Skin of body (tissue), 2 donors: Measurements from ENCODE around the gene PRSS27. TPM values are rescaled to one million over a fixed set of nuclear protein-coding genes. Genes with fewer than 3 reads are reported as not detected.
"Not testable (repeated sequence)": the region's sequence is repeated elsewhere in the genome, so short reads cannot be mapped to it uniquely, and the experiment has no call there.

ENCODE experiments used
- DNase-seq: peaks from one replicate; lab custom pipeline; 2025; lab: John Stamatoyannopoulos, UW
- total RNA-seq: library from RNA; depleted of rRNA; stranded (reverse); fragments of >200 nt; gene quantifications from one replicate; pipeline ENCODE4 v1.2.3, GENCODE V29; 2014

The PRSS27 gene
- total RNA-seq, 1 donor from 2014 or later, result 0.39 TPM

DNA sequence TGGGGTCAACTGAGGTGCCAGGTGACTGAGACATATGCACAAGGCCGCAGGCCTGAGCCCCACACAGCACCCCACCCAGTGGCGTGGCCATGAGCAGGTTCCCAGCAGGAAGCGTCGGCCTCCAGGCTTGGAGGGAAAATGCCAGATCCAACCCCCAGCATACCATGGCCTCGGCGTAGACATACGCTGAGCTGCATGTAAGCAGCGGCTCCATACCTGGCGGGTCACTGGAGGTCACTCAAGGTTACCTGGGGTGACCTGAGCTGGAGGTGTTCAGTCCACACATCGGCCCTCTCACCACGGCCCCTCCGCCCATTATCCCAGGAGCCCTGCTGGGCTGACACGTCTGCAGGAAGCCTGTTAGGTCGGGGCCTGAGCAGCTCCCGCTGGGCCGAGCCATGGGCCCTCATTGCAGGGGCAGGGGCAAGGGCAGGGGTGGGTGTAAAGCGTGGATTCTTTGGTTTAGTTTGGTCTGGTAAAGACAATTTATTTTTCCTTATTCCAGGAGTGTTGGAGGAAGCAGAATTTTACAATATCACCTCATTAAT, 22.5 kb downstream of the PRSS27 start:
- DNase-seq, result no peak

- DNase-seq, result not testable (repeated sequence)
Measured at GRCh38 chr16:2696601-2697250, 23.3 kb downstream of the PRSS27 start.

DNA sequence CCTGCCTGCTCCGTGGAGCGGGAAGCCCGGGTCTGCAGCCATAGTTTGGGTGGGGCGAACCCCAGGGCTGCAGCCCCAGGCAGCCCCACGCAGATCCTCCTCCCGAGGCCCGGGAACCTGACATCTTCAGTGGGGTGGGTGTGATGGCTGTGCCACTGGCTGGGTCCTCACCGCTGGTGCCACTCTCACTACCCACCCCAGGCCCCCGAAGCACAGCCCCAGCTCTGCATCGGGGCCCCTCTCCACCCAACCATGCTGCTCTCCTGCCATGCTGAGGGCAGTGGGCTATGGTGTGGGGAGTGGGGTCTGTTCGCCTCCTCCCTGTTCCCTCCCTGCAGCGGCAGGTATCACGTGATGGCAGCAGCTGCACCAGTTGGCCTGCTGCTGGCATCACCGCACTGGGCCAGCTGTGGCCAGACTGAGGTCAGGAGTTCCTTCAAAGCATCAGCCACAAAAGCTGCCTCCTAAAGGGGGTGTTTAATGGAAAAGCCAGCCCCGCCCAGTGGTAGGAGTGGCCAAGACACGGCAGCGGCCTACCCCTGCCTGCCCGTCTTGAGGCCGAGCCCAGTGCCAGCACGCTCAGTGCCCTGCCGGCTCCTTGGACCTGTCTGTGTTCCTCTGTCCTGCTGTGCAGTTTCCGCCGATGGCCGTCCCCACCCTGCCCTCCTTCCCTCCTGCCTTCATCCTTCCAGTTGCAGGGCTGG, 26.9 kb downstream of the PRSS27 start:
- no peak for DNase-seq

DNA sequence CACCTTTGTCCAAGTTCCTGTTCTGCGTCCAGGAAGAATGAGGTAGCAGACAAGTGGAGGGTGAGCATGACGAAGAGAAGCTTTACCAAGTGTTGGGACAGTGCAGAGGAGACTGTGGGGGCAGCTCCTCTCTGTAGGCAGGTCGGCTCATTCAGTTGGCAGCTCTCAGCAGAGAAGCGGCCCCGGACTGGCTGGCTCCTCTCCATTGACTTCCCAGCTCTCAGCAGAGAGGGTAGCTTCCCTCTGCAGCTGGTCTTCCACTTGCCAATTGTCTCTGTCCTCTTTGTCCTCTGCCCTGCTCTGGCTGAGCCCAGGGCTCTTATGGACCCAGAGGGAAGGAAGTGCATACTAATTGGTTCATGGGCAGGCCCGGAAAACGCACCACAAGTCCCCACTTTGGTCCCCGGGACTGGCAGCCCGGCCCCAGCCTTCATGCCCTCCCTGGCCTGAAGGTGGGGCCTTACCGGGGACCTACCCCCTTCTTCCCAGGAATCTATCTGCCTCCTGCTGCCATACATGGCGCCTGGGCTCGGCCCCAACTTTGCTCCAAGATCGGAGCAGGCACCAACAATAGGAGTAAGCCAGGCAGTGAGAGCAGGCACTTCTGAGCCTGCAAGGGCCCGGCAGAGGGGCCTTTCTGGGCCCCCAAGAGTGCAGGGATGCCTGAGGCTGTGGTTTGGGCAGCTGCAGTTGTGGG, 27.6 kb downstream of the PRSS27 start:
- DNase-seq, result no peak

DNA sequence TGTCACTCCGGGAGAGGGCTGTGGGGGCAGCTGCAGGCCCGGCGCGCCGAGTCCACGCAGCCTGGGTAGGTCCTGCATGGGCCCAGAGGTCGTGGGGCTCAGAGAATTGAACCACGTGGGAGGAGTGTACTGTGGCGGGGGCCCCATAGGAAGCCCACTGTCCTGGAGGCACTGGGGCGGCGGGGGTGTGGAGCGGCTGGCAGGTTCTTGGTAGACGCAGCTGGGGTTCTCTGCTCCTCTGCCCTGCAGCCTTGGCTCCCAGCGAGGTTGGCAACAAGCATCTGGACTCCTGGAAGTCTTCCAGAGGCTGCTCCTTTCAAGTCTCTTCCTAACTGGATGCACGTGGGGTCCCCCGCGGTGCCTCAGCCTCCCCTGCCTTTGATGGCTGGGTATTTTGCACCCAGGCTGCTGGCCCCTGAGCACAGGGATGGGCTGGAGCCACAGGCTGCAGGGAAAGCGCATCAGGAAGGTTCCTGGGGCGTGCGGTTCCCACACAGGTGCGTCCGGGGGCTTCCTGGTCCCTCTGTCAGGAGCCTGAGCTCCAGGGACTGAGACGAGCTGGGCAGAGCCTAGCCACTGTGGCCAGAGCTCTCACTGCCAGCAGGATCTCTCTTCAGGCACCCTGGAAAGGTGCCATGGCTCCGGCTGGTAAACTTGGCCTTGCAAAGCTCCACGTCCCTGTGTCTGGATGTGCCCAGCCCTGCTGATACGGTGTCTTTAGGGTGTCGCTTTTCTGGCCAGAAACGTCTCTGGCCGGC, 28.4 kb downstream of the PRSS27 start:
- DNase-seq, result no peak

GRCh38 chr16:2690852-2691251, 29.2 kb downstream of the PRSS27 start:
- no peak for DNase-seq

GRCh38 chr16:2689968-2690801, 29.8 kb downstream of the PRSS27 start:
- no peak for DNase-seq

DNA sequence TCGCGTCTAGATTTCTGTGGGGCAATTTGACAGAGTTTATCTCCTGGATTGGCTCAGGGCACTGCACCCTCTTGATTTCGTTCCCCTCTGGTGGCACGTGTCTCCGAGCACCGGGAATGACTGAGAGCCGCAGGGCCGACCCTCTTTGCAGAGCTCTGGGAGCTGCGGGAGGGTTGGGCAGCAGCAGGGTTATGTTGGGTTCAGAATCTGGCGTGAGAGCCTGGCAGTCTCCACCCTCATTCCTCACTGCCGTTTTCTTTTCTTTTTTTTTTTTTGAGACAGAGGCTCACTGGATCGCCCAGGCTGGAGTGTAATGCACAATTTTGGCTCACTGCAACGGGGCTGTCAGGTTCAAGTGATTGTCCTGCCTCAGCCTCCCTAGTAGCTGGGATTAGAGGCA, 30.6 kb downstream of the PRSS27 start:
- not testable (repeated sequence) for DNase-seq

GRCh38 chr16:2687531-2688308, 32.3 kb downstream of the PRSS27 start:
- DNase-seq, result no peak

DNA sequence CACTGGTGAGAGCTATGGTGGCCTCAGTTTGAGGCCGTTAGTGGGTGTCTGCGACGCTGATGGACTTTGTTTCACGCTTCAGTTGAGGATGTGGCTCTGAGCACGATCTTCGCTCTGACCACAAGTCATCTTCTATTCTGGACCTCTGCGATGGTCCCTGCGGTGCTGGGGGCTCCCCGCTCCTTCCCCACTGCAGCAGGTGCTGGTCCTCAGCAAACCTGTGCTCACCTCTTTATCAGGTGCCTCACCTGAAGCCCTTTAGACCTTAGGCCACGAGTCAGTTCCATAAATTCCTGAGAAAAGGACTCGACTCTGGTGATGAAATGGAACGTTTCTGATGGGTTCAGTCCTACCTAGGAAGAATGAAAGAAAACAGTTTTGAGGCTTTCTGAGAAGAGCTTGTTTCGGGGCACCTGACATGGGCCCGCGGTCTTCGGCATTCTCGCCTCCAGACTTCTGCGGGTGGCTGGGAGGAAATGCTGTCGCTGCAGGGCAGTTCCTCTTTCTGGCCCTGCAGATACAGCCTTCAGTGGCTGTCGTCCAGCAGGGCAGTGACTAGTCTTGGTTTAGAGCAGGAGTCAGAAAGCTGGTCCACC, 33.0 kb downstream of the PRSS27 start:
- DNase-seq, result no peak

DNA sequence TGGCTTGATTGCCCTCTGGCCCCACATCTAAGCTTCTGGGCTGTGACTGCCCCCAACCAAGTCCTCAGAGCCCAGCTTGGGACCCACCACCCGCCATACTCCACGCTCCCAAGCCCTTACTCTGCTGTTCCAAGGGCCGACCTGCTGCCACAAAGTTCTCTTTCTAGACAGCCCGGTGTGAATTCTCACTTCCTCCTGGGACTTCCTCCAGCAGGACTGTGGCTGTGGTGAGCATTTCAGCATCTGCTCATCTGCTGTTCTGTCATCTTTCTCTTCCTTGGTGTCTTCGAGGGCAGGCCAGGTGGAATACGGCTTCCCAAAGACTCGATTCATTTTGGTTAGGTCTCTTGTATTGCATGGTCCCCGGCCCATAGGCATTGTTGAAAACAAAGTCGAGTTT, 33.9 kb downstream of the PRSS27 start:
- not testable (repeated sequence) for DNase-seq

DNA sequence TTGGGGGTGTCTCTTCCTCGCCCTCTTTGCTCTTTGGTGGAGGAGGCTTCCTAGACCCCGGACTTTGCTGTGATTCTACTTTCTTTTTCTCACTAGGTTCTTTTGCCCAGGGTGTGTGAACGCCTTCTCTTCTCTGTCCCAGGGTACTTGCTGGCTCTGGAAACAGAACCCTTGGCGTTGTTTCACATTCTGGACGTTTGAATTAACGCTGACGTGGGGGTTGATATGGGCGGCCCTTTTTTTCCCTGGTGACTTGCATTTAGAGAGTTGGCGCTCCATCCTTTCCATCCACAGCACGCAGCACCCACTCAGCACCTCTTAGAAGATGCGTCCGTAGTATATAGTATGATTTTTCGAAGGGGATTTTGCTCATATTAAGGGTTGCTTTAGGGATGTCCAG, 37.0 kb downstream of the PRSS27 start:
- DNase-seq, result not testable (repeated sequence)

GRCh38 chr16:2682209-2683021, 37.6 kb downstream of the PRSS27 start, which contains the start of gene KCTD5:
TSS of gene KCTD5 (plus strand) at chr16:2682523. CDS start at chr16:2682549, 26 bp downstream.
- DNase-seq, result peak; percentile 93

DNA sequence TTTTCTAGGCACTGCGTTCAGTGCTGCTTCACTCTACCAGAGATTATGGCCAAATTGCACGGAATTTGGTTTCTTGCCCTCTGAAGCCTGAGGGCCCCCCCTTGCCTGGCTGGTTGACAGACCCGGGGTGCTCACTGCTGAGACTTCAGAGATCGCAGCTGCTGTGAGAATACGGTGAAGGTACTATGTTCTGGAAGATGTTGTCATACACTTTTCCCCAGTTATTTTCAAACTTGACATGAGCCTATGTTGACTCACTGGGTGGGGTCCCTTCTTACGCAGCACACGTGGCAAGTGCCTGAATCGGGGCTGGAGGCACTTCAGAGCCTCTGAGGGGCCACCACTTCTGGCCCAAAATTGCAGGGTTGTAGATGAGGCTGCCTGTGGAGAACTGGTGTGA, 39.7 kb downstream of the PRSS27 start:
- not testable (repeated sequence) for DNase-seq

DNA sequence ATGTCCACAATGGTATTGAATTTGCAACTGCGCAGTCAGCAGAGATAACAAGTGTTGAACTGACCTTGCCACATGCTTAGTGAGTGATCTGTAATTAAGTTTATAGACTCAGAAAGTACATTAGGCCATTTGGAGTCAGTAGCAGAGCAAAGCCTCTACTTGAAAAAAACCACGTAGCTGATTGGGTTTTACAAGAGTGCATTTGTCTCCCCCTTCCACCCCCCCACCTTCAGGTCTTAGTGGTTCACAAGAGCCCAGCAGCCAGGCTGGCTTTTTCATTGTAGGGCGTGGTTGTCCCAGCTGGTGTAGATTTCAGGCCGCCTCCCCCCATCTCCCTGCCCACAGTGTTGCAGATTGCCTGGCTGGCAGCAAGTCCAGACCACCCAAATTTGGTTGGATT, 40.1 kb downstream of the PRSS27 start:
- DNase-seq, result not testable (repeated sequence)

GRCh38 chr16:2678206-2678965, 41.6 kb downstream of the PRSS27 start:
- not testable (repeated sequence) for DNase-seq

- not testable (repeated sequence) for DNase-seq
Measured at GRCh38 chr16:2676937-2677336, 43.1 kb downstream of the PRSS27 start.

DNA sequence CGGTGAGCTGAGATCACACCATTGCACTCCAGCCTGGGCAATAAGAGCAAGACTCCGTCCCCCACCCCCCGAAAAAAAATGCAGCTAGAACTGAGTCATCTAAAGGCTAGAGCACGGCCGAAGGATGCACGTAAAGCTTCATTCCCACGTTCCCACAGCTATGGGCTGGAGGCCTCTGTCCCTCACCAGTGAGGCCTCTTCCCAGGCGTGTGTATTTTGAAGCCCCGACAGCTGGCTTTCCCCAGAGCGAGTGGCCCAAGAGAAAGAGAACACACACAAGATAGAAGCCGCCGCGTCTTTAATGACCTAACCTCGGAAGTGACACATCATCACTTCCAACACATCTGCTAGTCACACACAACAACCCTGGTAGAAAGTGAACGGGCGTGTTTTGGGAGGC, 44.3 kb downstream of the PRSS27 start:
- DNase-seq, result no peak
